HG03025 (cell line): ENCODE data around the gene MYORG.

Experiments
- ATAC-seq: cut with Tn5 transposase; IDR thresholded peaks from one replicate; pipeline ENCODE4 v1.9.1; 2021; ENCODE audit warnings: mild to moderate bottlenecking, moderate library complexity; ENCODE audit not compliant: unreplicated experiment, low FRiP score

MYORG gene

GRCh38 chr9:34376596-34377403 is at the start of gene MYORG:
TSS of gene MYORG (minus strand) at chr9:34376898. CDS start at chr9:34372943, 3,955 bp downstream.
- ATAC-seq = peak; percentile 87

GRCh38 chr9:34419716-34420504 is 43.2 kb upstream of the MYORG start:
- no peak for ATAC-seq

GRCh38 chr9:34417734-34418133 is 41.0 kb upstream of the MYORG start:
- no peak for ATAC-seq

GRCh38 chr9:34413231-34413852 is 36.6 kb upstream of the MYORG start:
- no peak for ATAC-seq

- no peak for ATAC-seq
Observed at GRCh38 chr9:34412336-34412735, 35.6 kb upstream of the MYORG start.

GRCh38 chr9:34409154-34409553 is 32.5 kb upstream of the MYORG start:
- no peak for ATAC-seq

GRCh38 chr9:34408173-34408572 is 31.5 kb upstream of the MYORG start:
- no peak for ATAC-seq

- ATAC-seq = no peak
Observed at GRCh38 chr9:34406219-34406618, 29.5 kb upstream of the MYORG start.

GRCh38 chr9:34405719-34406118 is 29.0 kb upstream of the MYORG start:
- ATAC-seq = no peak

- ATAC-seq = no peak
Observed at GRCh38 chr9:34403554-34404380, 27.1 kb upstream of the MYORG start.

GRCh38 chr9:34400686-34401602 is 24.2 kb upstream of the MYORG start:
- no peak for ATAC-seq

GRCh38 chr9:34400275-34400674 is 23.6 kb upstream of the MYORG start:
- ATAC-seq = no peak

GRCh38 chr9:34399729-34400128 is 23.0 kb upstream of the MYORG start:
- ATAC-seq = no peak

GRCh38 chr9:34398875-34399274 is 22.2 kb upstream of the MYORG start:
- ATAC-seq = no peak

GRCh38 chr9:34396276-34397214 is 19.8 kb upstream of the MYORG start:
- no peak for ATAC-seq

- ATAC-seq = no peak
Observed at GRCh38 chr9:34392511-34392910, 15.8 kb upstream of the MYORG start.

GRCh38 chr9:34387239-34387638 is 10.5 kb upstream of the MYORG start:
- no peak for ATAC-seq

GRCh38 chr9:34386656-34387055 is 10.0 kb upstream of the MYORG start:
- ATAC-seq = no peak
